Erythroblast (primary cell): ENCODE results near the gene ELMOD2.
"Not testable (repeated sequence)": the region's sequence is repeated elsewhere in the genome, so short reads cannot be mapped to it uniquely, and the experiment has no call there.

Experiments
- DNase-seq, 2 experiments: peaks; one replicate each; lab custom pipeline; 2025; lab: John Stamatoyannopoulos, UW
- GATA1 ChIP-seq: IDR thresholded peaks from 2 replicates; pipeline ENCODE4 v1.6.1; 2011; ENCODE audit warnings: low read depth, mild to moderate bottlenecking, control low read depth, low read length, moderate library complexity
- POLR2A ChIP-seq: IDR thresholded peaks from 2 replicates; pipeline ENCODE4 v1.6.1; 2011; ENCODE audit warnings: mild to moderate bottlenecking, low read length

ELMOD2 gene, protein sequence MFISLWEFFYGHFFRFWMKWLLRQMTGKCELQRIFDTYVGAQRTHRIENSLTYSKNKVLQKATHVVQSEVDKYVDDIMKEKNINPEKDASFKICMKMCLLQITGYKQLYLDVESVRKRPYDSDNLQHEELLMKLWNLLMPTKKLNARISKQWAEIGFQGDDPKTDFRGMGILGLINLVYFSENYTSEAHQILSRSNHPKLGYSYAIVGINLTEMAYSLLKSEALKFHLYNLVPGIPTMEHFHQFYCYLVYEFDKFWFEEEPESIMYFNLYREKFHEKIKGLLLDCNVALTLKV

DNA sequence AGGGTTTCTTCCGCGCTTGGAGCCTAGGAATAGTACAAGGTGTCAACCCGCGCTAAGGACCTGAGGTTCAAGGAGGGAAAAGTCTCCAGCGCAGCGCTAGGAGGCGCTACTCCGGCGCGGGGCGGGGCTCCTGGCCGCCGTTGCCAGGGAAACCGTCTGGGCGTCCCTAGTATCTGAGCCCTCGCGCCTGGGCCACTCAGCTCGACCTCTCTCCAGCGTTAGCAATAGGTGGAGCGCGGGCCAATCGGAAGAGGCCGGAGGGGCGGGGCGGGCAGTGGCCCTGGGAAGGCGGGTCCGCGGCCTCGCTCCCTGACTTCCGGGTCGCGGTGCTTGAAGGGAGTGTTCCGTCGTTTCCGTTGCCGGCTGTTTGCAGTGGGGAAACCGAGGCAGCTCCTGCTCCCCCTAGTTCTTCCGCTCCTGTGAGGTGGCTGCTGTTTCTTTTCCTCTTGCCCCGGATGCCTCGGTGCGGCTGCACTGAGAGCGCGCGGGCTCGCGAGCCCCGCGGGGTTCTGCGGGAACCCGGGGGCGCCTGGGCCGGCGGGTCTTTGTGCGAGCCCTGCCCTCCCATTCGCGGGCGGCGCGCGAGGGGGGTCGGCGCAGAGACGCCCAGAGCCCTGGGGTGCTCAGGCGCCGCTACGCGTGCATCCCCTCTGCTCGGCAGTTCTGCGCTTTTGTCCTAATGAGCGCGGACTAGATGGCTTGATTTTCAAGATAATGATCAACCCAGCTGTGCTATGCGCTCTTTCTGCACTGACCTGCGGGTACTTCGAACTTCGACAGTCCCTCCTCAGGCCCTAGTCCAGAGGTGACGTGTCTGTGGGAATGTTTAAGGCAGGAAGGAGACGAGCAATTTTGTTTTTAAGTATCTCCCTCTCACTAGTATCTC is at the start of gene ELMOD2:
Gene ELMOD2, plus strand, starts transcription at position 312 of the 886 bp plus-strand sequence. CDS start 1,261 bp downstream, outside the sequence.
- peak; percentile 98 for DNase-seq
- no peak for TF ChIP-seq GATA1
- TF ChIP-seq POLR2A, result peak; percentile 81

DNA sequence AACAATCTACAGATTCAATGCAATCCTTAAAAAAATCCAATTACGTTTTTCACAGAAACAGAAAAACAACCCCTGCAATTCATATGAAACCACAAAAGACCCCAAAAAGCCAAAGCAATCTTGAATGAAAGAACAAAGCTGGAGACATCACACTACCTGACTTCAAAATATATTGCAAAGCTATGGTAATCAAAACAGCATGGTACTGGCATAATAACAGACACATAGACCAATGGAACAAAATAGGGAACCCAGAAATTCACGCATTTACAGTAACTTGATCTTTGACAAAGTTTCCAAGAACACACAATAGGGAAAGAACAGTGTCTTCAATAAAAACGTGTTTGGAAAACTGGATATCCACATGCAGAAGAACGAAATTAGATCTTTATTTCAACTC is 40.5 kb upstream of the ELMOD2 start:
- TF ChIP-seq POLR2A (no peak), GATA1 (no peak)
- DNase-seq, result no peak

DNA sequence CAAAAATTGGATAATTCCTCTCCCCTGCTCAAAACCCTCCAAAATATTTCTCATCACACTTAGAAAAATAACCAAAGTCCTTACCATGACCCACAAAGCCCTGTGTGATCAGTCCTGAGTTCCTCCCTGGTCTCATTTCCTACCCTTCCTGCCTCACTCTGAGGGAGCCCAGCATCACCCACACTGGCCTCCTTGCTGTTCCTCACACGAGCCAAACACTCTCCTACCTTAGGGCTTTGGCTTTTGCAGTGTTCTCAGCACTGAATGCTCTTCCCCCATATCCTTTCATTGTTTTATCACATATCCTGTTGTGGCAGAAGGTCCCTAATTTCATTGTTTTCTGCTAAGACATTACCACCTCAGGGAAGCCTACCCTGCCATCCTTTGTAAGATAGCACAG is 38.0 kb upstream of the ELMOD2 start:
- TF ChIP-seq GATA1 (no peak), POLR2A (no peak)
- no peak for DNase-seq

DNA sequence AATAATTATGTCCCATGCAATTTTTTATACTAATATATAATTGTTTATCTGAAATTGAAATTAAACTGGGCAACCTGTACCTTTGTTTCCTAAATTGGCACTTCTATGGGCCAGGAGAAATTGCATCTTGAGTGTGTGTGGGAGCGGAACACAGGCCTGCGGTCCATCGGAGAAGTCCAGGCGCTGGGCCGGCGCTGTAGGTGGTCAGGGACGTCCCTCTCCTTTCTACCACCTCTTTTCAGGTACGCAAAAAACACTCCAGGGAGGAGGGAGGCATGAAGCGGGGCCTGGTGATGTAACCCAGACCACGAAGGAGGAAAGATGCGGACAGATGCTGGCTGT is 26.6 kb upstream of the ELMOD2 start:
- TF ChIP-seq GATA1 (no peak), POLR2A (no peak)
- DNase-seq, result no peak

DNA sequence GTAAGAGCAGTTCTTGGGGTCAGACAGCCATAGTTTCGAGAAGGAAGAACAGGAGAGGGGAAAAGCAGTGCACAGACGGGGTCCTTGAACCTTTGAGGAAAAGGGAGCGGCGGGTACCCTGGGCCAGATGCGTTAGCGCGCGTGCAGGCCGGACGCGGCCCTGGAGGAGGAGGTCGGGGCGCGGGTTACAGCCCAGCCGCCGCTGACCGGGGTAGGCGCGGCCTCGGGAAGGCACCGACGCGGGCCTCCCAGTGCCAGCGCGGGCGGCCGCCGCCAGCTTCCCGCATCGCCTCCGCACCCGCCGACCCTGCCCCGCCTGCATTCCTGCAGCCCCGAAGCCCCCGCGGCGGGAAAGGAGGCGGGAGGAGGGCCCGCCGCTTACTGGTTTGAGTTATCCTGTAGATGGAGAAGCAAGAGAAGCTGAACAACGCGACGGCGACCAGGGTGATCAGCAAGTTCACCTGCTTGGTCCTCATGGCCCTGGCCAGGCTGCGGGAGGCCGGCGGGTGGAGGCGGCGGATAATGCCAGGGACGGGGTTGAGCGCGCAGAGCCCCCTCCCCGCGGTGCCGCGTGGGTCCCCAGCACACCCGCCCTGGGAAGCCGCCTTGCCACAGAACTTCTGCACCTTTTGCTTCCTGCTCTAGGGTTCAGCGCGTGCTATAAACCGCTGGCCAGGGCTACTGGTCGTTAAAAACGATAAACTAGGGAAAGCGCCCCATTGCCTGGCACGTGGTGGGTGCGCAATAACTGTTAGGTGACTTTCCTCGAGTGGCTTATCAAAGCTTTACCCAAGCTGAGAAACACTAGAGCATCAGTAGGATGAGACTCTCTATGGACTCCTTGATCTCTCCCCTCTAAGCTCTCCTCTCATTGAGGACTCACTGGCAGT is 26.0 kb upstream of the ELMOD2 start, which contains the start of gene MGAT4D:
Gene MGAT4D, minus strand, starts transcription at position 547 of the 890 bp plus-strand sequence. Its CDS starts 71 bp downstream, at position 476.
- DNase-seq, result no peak
- TF ChIP-seq POLR2A, result no peak
- TF ChIP-seq GATA1, result no peak

DNA sequence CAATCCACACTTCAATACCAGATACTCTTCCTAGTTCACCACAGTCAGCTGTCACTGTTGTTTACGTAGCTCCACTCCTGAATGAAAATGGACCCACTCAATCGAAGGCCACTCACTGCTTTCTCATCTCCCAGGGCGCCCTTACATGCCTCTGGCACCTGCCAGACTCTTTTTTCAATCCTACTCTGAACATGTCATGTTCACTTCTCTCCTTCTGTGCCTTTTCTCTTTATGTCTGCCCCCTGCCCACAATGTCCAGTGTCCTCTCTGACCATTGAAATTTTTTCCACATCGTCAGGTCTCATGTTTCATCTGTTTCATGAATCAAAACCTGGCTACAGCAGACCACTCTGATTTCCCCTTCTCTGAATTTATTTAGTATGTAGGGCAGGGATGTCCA is 24.6 kb upstream of the ELMOD2 start:
- TF ChIP-seq POLR2A (no peak), GATA1 (no peak)
- DNase-seq, result no peak

DNA sequence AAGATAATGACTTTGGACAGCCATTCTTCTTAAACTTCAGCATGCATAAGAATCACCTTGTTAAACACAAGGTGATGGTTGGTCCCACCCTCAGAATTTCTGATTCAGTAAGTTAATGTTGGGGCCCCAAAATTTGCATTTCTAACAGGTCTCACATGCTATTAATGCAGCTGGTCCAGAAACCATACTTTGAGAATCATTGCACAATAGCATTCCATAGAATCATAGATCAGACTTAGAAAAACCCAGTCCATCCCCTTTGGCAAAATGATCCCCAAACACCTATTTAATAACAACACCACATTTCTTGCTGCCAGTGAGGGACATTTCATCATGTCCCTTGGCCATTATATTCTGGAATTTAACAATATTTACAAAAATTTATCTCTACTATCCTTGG is 19.7 kb upstream of the ELMOD2 start:
- DNase-seq, result no peak
- TF ChIP-seq GATA1, result no peak

DNA sequence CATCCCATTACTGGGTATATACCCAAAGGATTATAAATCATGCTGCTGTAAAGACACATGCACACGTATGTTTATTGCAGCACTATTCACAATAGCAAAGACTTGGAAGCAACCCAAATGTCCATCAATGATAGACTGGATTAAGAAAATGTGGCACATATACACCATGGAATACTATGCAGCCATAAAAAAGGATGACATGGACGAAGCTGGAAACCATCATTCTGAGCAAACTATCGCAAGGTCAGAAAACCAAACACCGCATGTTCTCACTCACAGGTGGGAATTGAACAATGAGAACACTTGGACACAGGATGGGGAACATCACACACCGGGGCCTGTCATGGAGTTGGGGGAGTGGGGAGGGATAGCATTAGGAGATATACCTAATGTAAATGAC is 10.2 kb upstream of the ELMOD2 start:
- not testable (repeated sequence) for DNase-seq

DNA sequence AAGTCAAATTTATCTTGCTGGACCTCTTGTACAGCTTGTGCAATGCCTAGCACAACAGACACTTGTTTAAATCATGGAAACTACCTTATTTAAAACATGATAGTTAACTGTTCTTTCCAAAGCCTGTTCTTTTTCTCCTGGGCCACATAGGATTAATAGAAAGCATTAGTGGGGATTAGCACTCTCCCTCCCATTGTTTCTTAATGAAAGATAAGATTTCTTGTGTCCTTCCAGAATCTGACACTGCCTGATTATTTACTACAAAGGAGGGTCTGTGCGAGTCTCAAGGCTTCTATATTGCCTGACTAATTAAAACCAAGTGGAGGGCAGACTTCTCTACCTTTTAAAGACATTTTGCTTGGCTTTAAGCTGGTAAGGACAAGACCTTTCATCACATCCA is 8.5 kb upstream of the ELMOD2 start:
- no peak for DNase-seq
- no peak for TF ChIP-seq POLR2A
- no peak for TF ChIP-seq GATA1

DNA sequence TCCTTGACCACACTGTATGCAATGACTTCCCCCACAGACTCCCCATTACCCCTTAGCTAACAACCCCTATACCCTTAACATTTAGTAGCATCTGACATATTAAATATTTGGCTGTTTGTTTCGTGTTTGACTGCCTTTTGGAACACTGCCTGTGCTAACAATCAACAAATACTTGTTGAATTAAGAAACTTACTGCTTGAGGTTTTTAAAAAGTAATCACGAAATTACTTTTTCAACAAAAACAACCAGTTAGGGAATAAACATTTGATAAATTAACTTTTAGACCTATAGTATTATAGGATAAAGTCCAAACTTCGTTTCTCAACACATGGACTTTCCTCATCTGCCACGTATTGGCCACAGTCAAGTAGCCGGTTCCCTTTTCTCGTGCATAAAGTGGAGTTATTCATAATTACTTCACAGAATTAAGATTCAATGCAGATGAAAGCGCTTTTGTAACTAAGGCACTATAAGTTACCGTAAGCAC is 555 bp upstream of the ELMOD2 start:
- TF ChIP-seq GATA1, result no peak
- DNase-seq, result no peak

DNA sequence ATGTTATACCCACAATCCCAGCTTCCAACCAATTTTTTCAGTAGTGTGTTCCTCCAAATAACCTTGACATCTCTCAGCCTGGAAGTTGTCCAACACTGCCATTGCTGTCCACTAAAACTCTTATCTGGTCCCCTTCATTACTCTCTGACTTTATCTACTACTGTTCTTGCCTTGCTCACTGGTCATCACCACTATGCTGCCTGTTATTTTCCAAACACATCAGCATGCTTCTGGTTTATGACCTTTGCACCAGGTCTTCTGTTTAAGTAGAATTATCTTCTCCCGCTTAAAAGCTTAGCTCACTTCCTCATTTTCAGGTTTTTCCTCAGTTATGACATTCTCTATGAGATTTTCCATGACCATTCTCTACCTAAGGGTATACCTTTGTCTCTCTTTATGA is 5.5 kb downstream of the ELMOD2 start:
- peak; percentile 14 to 62 for DNase-seq
- no peak for TF ChIP-seq POLR2A
- TF ChIP-seq GATA1, result no peak

DNA sequence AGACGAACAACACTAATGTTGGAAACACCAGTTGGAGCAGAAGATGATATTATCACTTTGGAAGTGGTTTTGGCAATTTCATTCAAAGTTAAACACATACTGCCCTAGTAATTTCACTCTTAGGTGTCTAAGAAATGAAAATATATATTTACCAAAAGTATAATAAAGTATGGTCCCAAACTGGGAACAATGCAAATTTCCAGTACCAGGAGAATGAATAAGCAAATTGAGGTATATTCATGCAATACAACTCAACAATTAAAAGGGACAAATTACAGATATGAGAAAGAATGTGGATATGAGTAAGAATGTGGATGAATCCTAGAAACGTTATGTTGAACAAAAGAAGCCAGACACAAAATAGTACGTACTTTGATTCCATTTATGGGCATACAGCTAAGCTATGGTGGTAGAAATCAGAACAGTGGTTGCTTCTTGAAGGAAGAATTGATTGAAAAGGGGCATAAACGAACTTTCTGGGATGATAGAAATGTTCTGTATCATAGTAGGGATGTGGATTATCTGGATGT is 10.0 kb downstream of the ELMOD2 start:
- DNase-seq, result no peak
- TF ChIP-seq GATA1 (no peak), POLR2A (no peak)

DNA sequence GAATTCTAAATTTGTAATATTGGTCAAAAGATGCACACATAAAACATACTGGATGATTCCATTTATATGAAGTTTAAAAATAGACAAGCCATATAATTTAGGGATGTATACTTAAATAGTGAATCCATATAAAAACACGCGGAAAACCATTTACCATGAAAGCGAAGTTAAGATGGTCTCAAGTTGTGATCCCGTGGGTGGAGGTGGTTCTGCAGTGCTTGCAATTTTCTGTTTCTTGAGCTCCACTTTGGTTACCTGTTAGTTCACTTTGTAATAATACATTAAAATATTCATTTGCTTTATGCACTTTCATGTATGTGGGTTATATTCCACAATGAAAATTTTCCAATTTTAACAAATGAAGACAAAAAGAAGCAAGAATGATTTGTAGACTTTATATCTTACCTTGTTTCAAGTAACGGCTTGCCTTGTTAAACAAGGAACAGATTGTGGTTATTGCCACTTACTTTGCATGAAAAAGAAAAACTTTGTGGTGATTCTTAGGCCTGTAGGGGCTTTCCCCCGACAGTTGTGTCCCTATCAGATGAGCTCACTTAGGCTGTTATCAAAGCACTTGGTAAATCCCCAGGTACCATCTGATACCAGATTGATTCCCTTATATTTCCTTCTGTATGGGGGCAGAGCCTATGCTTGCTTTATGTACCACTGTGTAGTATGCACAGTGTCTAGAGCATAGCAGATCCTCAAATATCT is 32.6 kb downstream of the ELMOD2 start:
- no peak for DNase-seq
- TF ChIP-seq POLR2A, result no peak
- TF ChIP-seq GATA1, result no peak
